Pancreas (tissue), 10 donors: Measurements from ENCODE around the gene IGFL2. TPM values are rescaled to one million over a fixed set of nuclear protein-coding genes. Genes with fewer than 3 reads are reported as not detected.
"Not testable (repeated sequence)": the region's sequence is repeated elsewhere in the genome, so short reads cannot be mapped to it uniquely, and the experiment has no call there.

ENCODE experiments used
- ATAC-seq, 4 donors: fragments of 200-7000 bp; cut with Tn5 transposase; one replicate each; pipeline versions ENCODE4 v1.8.0 to v1.9.1; 2020; ENCODE audit warnings: mild to moderate bottlenecking in 4 of 4, moderate library complexity in 4 of 4
- DNase-seq, 6 donors: peaks; one replicate each; pipeline ENCODE4 v3.0.0-alpha.2; 2020
- FAIRE-seq: peaks from 2 replicates; lab custom pipeline; 2012; peaks lifted over from hg19 to GRCh38; lab: Jason Lieb, UNC
- H3K27ac ChIP-seq, 4 donors: fragments of 200-600 bp; sonication (generic); 1 replicate in 3 of 4; 2 replicates in 1 of 4; pipeline versions ENCODE4 v1.5.0 to v1.8.0; 2020
- H3K27me3 ChIP-seq, 4 donors: fragments of 200-600 bp; one replicate each; pipeline ENCODE4 v1.8.0; 2021
- H3K36me3 ChIP-seq, 3 donors: fragments of 200-600 bp; sonication (generic) in 1 of 3; one replicate each; pipeline versions ENCODE4 v1.5.0 to v1.8.0; 2020 to 2021
- H3K4me1 ChIP-seq, 3 donors: fragments of 200-600 bp; one replicate each; pipeline ENCODE4 v1.8.0; 2021
- H3K4me3 ChIP-seq, 4 donors: fragments of 200-600 bp; sonication (generic) in 2 of 4; one replicate each; pipeline versions ENCODE4 v1.5.0 to v1.8.0; 2020 to 2021
- H3K9me3 ChIP-seq, 4 donors: fragments of 200-600 bp; one replicate each; pipeline ENCODE4 v1.8.0; 2021
- CTCF ChIP-seq, 4 donors: fragments of 200-600 bp; sonication (generic) in 3 of 4; IDR thresholded peaks; one replicate each; pipeline versions ENCODE4 v1.5.0 to v1.8.0; 2021; ENCODE audit warnings: antibody characterized with exemption in 4 of 4
- WGBS, 2 donors: extraction: QIAGEN DNeasy Blood & Tissue Kit; methylation state at CpG; one replicate each; pipeline ENCODE4 v1.1.7; 2013; 5-methylcytosine and 5-hydroxymethylcytosine counted together
- intact Hi-C, 3 donors: fragments of 100-400 bp; cut with DNase I; formaldehyde crosslinking; loops; one replicate each; pipeline versions ENCODE4 v1.11.1 to v1.14.2; 2022
- polyA plus RNA-seq, 2 donors: library from polyadenylated mRNA; stranded (reverse); fragments of 200-250 nt; gene quantifications; one replicate each; pipeline ENCODE4 v1.2.3, GENCODE V29; 2013
- total RNA-seq, 6 donors: library from RNA; stranded (reverse); fragmentation: NEBNext Ultra II Directional in 4 of 6; extraction: Animal tissue kit (Norgen Biotek cat#: 25700) in 4 of 6; gene quantifications; one replicate each; pipeline versions ENCODE4 v1.2.1 to v1.2.4, GENCODE V29; 2021 to 2023
- donor health status: healthy with polysubstance abuse.
- donor health status: DM: no; HTN: no; CAD: no; lungs with moderate emphysema.
- donor health status: DM: no; HTN: no; CAD: no.
- donor health status: control.
- donor health status: control.
- donor health status: Bipolar disorder and iron deficiency.
- donor health status: DM: yes; HTN: yes; CAD: no.
- donor health status: DM: no; HTN: no; CAD: no.
- donor health status: DM: no; HTN: no; CAD: no.
- donor health status: DM: yes; HTN: yes; CAD: no.

IGFL2 gene
- total and polyA plus RNA-seq, 8 donors, result not detected

GRCh38 chr19:46160233-46160775 is 12.3 kb downstream of the IGFL2 start:
- no peak for TF ChIP-seq CTCF (IDR thresholded peaks at IDR 0.05)
- Histone ChIP-seq H3K4me3 (no peak overlapping the region), H3K27me3 (peaks cover 0 to 6% (median 0%) of the 10 kb centered on the region in 4 donors), H3K36me3 (no peaks in the 10 kb centered on the region), H3K9me3 (no peaks in the 10 kb centered on the region), H3K4me1 (no peaks in the 10 kb centered on the region), H3K27ac (no peak overlapping the region)
- intact Hi-C loops, result no loop called here
- no peak for DNase-seq
- ATAC-seq, result no peak
- WGBS, 2 donors, result 94 to 95% methylated on average over 7 of the region's 7 CpGs
- FAIRE-seq, result no peak

- H3K4me3 ChIP-seq, FAIRE-seq, H3K36me3 ChIP-seq, H3K27ac ChIP-seq, H3K9me3 ChIP-seq, intact Hi-C loops, H3K4me1 ChIP-seq, H3K27me3 ChIP-seq, ATAC-seq, DNase-seq: not testable (repeated sequence)
- WGBS, 2 donors, result 47 to 88% methylated on average over 2 of the region's 2 CpGs
Observed at GRCh38 chr19:46161642-46162257, 13.7 kb downstream of the IGFL2 start.

GRCh38 chr19:46162731-46163130 is 14.7 kb downstream of the IGFL2 start:
- FAIRE-seq, result no peak
- TF ChIP-seq CTCF (IDR thresholded peaks at IDR 0.05), result no peak

GRCh38 chr19:46173886-46174480 is 25.9 kb downstream of the IGFL2 start:
- DNase-seq, result no peak
- 55 to 60% methylated on average over 8 of the region's 8 CpGs for WGBS, 2 donors
- TF ChIP-seq CTCF (IDR thresholded peaks at IDR 0.05), result no peak
- no peaks in the 10 kb centered on the region for H3K27me3 ChIP-seq
- no peak overlapping the region for H3K27ac ChIP-seq
- ATAC-seq, result no peak
- FAIRE-seq, result no peak
- H3K4me3 ChIP-seq, result no peak overlapping the region
- no peaks in the 10 kb centered on the region for H3K36me3 ChIP-seq
- intact Hi-C loops, result no loop called here
- H3K4me1 ChIP-seq, result no peaks in the 10 kb centered on the region
- no peaks in the 10 kb centered on the region for H3K9me3 ChIP-seq

More at GRCh38 chr19:46162731-46163130, 14.7 kb downstream of the IGFL2 start:
- H3K27ac ChIP-seq, result no peak overlapping the region
- H3K27me3 ChIP-seq, result no peaks in the 10 kb centered on the region
- H3K4me3 ChIP-seq, result no peak overlapping the region
- no peaks in the 10 kb centered on the region for H3K9me3 ChIP-seq
- ATAC-seq (no peak), DNase-seq (no peak)
- 59 to 66% methylated on average over 3 of the region's 3 CpGs for WGBS, 2 donors
- intact Hi-C loops, result no loop called here
- no peaks in the 10 kb centered on the region for H3K4me1 ChIP-seq
- no peaks in the 10 kb centered on the region for H3K36me3 ChIP-seq

GRCh38 chr19:46176116-46176860 is 28.2 kb downstream of the IGFL2 start:
- DNase-seq (no peak), FAIRE-seq (no peak), ATAC-seq (no peak)
- 78 to 84% methylated on average over 7 of the region's 7 CpGs for WGBS, 2 donors
- no peak overlapping the region for H3K4me3 ChIP-seq
- H3K36me3 ChIP-seq, result no peaks in the 10 kb centered on the region
- H3K4me1 ChIP-seq, result no peaks in the 10 kb centered on the region
- TF ChIP-seq CTCF (IDR thresholded peaks at IDR 0.05), result no peak
- no peaks in the 10 kb centered on the region for H3K9me3 ChIP-seq
- intact Hi-C loops, result no loop called here
- H3K27ac ChIP-seq, result no peak overlapping the region
- no peaks in the 10 kb centered on the region for H3K27me3 ChIP-seq
